ENCODE measurements around the gene PIF1. TPM values are rescaled to one million over a fixed set of nuclear protein-coding genes. Genes with fewer than 3 reads are reported as not detected.

The PIF1 gene
- total RNA-seq, 2 donors from 2014 or later = 1.1 to 9.0 TPM

GRCh38 chr15:64774629-64775493, 50.6 kb downstream of the PIF1 start:
- DNase-seq (ENCODE audit: low spot score) (no peak), ATAC-seq (ENCODE audit: insufficient number of reproducible peaks, low FRiP score, low read depth) (no peak)
- H3K36me3 ChIP-seq = no peaks in the 10 kb centered on the region
- H3K9me3 ChIP-seq = no peaks in the 10 kb centered on the region
- peak overlapping the region; percentile 81 for H3K4me3 ChIP-seq
- H3K27me3 ChIP-seq (replicated peaks; ENCODE audit: insufficient read depth) = no peaks in the 10 kb centered on the region
- TF ChIP-seq, protein P1, sequence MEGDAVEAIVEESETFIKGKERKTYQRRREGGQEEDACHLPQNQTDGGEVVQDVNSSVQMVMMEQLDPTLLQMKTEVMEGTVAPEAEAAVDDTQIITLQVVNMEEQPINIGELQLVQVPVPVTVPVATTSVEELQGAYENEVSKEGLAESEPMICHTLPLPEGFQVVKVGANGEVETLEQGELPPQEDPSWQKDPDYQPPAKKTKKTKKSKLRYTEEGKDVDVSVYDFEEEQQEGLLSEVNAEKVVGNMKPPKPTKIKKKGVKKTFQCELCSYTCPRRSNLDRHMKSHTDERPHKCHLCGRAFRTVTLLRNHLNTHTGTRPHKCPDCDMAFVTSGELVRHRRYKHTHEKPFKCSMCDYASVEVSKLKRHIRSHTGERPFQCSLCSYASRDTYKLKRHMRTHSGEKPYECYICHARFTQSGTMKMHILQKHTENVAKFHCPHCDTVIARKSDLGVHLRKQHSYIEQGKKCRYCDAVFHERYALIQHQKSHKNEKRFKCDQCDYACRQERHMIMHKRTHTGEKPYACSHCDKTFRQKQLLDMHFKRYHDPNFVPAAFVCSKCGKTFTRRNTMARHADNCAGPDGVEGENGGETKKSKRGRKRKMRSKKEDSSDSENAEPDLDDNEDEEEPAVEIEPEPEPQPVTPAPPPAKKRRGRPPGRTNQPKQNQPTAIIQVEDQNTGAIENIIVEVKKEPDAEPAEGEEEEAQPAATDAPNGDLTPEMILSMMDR (IDR thresholded peaks at IDR 0.05) = no peak
- peaks cover 0 to 9% of the 10 kb centered on the region in 2 donors for H3K4me1 ChIP-seq (ENCODE audit: control insufficient read depth in 1 of 2, low read depth in 2 of 2)
- H3K27ac ChIP-seq = no peak overlapping the region

DNA sequence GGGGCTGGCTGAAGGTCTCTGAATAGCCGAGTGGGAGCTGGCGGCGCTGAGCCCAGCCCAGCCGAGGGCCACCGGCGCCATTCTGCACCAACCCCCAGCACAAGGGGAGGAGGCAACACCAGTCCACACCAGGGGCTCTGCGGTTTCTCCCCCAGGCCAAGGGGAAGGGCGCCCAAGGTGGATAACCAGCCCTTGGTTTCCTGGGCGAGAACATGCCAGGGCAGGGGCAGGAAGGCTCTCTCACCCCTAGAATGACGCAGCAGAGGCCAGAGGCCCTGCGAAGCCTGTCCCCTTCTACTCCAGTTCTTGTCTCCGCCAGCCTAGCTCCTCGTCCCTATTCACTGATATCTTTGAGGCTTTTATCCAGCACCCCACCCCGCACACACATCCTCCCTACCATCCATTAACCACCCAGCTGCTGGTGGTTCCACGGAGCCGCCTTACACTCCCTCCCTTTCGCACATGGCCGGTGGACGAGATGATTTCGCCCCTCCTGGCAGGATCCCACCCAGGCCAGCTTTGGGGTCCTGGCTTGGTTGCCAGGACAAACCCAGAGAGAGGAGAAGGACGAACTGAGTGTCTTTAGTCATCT, 51.3 kb downstream of the PIF1 start:
- TF ChIP-seq, protein P1 (IDR thresholded peaks at IDR 0.05) = no peak
- peak overlapping the region; percentile 81 for H3K4me3 ChIP-seq
- no peaks in the 10 kb centered on the region for H3K9me3 ChIP-seq
- no peaks in the 10 kb centered on the region for H3K36me3 ChIP-seq
- H3K27ac ChIP-seq = no peak overlapping the region
- H3K4me1 ChIP-seq (ENCODE audit: control insufficient read depth in 1 of 2, low read depth in 2 of 2) = peaks cover 0 to 9% of the 10 kb centered on the region in 2 donors
- DNase-seq (ENCODE audit: low spot score) = no peak
- no peaks in the 10 kb centered on the region for H3K27me3 ChIP-seq (replicated peaks; ENCODE audit: insufficient read depth)
- no peak for ATAC-seq (ENCODE audit: insufficient number of reproducible peaks, low FRiP score, low read depth)

GRCh38 chr15:64773606-64774005, 51.8 kb downstream of the PIF1 start:
- Histone ChIP-seq H3K4me1 (ENCODE audit: control insufficient read depth in 1 of 2, low read depth in 2 of 2) (peaks cover 0 to 9% of the 10 kb centered on the region in 2 donors), H3K9me3 (no peaks in the 10 kb centered on the region), H3K36me3 (no peaks in the 10 kb centered on the region), H3K27me3 (replicated peaks; ENCODE audit: insufficient read depth) (no peaks in the 10 kb centered on the region), H3K4me3 (no peak overlapping the region), H3K27ac (no peak overlapping the region)
- DNase-seq (ENCODE audit: low spot score) (no peak), ATAC-seq (ENCODE audit: insufficient number of reproducible peaks, low FRiP score, low read depth) (no peak)
- TF ChIP-seq, protein P1 (IDR thresholded peaks at IDR 0.05) = no peak

GRCh38 chr15:64772964-64773363, 52.5 kb downstream of the PIF1 start:
- no peaks in the 10 kb centered on the region for H3K9me3 ChIP-seq
- peaks cover 0 to 9% of the 10 kb centered on the region in 2 donors for H3K4me1 ChIP-seq (ENCODE audit: control insufficient read depth in 1 of 2, low read depth in 2 of 2)
- DNase-seq (ENCODE audit: low spot score) (no peak), ATAC-seq (ENCODE audit: insufficient number of reproducible peaks, low FRiP score, low read depth) (no peak)
- no peaks in the 10 kb centered on the region for H3K27me3 ChIP-seq (replicated peaks; ENCODE audit: insufficient read depth)
- H3K36me3 ChIP-seq = no peaks in the 10 kb centered on the region
- H3K27ac ChIP-seq = no peak overlapping the region
- no peak overlapping the region for H3K4me3 ChIP-seq
- TF ChIP-seq, protein P1 (IDR thresholded peaks at IDR 0.05) = no peak

DNA sequence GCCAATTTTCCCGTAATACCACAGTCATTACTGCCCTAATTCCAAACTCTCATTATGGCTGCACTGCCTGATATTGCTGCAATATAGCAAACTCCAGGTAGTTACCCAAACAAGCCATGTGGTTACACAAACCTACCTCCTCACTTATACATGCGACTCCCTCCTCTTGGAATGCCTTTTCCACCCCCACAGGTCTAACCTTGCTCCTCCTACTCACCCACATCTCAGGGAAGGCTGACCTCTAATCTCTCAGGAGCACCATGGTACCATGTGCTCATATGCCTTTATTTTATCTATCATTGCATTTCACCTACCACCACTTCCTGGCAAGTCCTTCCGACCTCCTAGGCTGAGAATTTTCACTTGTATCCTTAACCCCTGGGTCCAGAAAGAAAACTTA, 53.0 kb downstream of the PIF1 start:
- Histone ChIP-seq H3K27ac (no peak overlapping the region), H3K4me3 (no peak overlapping the region), H3K36me3 (no peaks in the 10 kb centered on the region), H3K9me3 (no peaks in the 10 kb centered on the region), H3K4me1 (ENCODE audit: control insufficient read depth in 1 of 2, low read depth in 2 of 2) (peaks cover 0 to 9% of the 10 kb centered on the region in 2 donors), H3K27me3 (replicated peaks; ENCODE audit: insufficient read depth) (no peaks in the 10 kb centered on the region)
- DNase-seq (ENCODE audit: low spot score) (no peak), ATAC-seq (ENCODE audit: insufficient number of reproducible peaks, low FRiP score, low read depth) (no peak)
- TF ChIP-seq, protein P1 (IDR thresholded peaks at IDR 0.05) = no peak
